H9 (cell line): Measurements from ENCODE around the gene SH3GL2. TPM values are rescaled to one million over a fixed set of nuclear protein-coding genes. Genes with fewer than 3 reads are reported as not detected.

Experiments
- DNase-seq: peaks from one replicate; pipeline ENCODE4 v3.0.0-alpha.2; 2017
- H2AFZ ChIP-seq: one replicate; pipeline ENCODE4 v1.6.1; 2013; ENCODE audit warnings: mild to moderate bottlenecking, low read length, control low read depth, moderate library complexity
- H2AK5ac ChIP-seq: 2 replicates; pipeline ENCODE4 v1.6.1; 2013; ENCODE audit warnings: low read length, control low read depth, mixed read lengths; ENCODE audit not compliant: insufficient read length
- H2BK120ac ChIP-seq: one replicate; pipeline ENCODE4 v1.6.1; 2013; ENCODE audit warnings: low read depth, mild to moderate bottlenecking, low read length, control low read depth, inconsistent platforms; ENCODE audit not compliant: poor library complexity, severe bottlenecking
- H2BK12ac ChIP-seq: 2 replicates; pipeline ENCODE4 v1.6.1; 2013; ENCODE audit warnings: low read length, control low read depth, mixed read lengths, low read depth; ENCODE audit not compliant: insufficient read length
- H2BK15ac ChIP-seq: 2 replicates; pipeline ENCODE4 v1.6.1; 2013; ENCODE audit warnings: low read depth, low read length, control low read depth
- H2BK20ac ChIP-seq: one replicate; pipeline ENCODE4 v1.6.1; 2013; ENCODE audit warnings: low read depth, mild to moderate bottlenecking, low read length, control low read depth, inconsistent platforms; ENCODE audit not compliant: poor library complexity, severe bottlenecking
- H2BK5ac ChIP-seq: 2 replicates; pipeline ENCODE4 v1.6.1; 2013; ENCODE audit warnings: low read length, control low read depth, mixed read lengths; ENCODE audit not compliant: insufficient read length
- H3K14ac ChIP-seq: 2 replicates; pipeline ENCODE4 v1.6.1; 2013; ENCODE audit warnings: low read length, control low read depth; ENCODE audit not compliant: insufficient read depth
- H3K18ac ChIP-seq: 2 replicates; pipeline ENCODE4 v1.6.1; 2013; ENCODE audit warnings: low read depth, mild to moderate bottlenecking, mixed read lengths, low read length, control low read depth; ENCODE audit not compliant: insufficient read length
- H3K23ac ChIP-seq: 2 replicates; pipeline ENCODE4 v1.6.1; 2013; ENCODE audit warnings: low read length, control low read depth, mixed read lengths, low read depth; ENCODE audit not compliant: insufficient read length
- H3K23me2 ChIP-seq: 2 replicates; pipeline ENCODE4 v1.6.1; 2013; ENCODE audit warnings: low read depth, mild to moderate bottlenecking, mixed read lengths, low read length, control low read depth; ENCODE audit not compliant: insufficient read length, poor library complexity, severe bottlenecking
- H3K27ac ChIP-seq: 2 replicates; pipeline ENCODE4 v1.5.1; 2013; ENCODE audit warnings: low read length, control low read depth, mixed read lengths, low read depth; ENCODE audit not compliant: insufficient read length
- H3K27me3 ChIP-seq: 2 replicates; pipeline ENCODE4 v1.6.1; 2013; ENCODE audit warnings: low read length, control low read depth, inconsistent platforms; ENCODE audit not compliant: insufficient read depth
- H3K4ac ChIP-seq: 2 replicates; pipeline ENCODE4 v1.6.1; 2013; ENCODE audit warnings: low read depth, mild to moderate bottlenecking, control low read depth, inconsistent platforms, low read length, moderate library complexity
- H3K4me1 ChIP-seq: 2 replicates; pipeline ENCODE4 v1.6.1; 2013; ENCODE audit warnings: low read length, control low read depth, inconsistent platforms; ENCODE audit not compliant: insufficient read depth
- H3K4me2 ChIP-seq: 2 replicates; pipeline ENCODE4 v1.6.1; 2013; ENCODE audit warnings: low read length, control low read depth, mixed read lengths; ENCODE audit not compliant: insufficient read length, insufficient read depth
- H3K56ac ChIP-seq: 2 replicates; pipeline ENCODE4 v1.6.1; 2013; ENCODE audit warnings: low read depth, mild to moderate bottlenecking, mixed read lengths, low read length, control low read depth; ENCODE audit not compliant: insufficient read length
- H3K79me1 ChIP-seq: 2 replicates; pipeline ENCODE4 v1.6.1; 2013; ENCODE audit warnings: low read depth, mild to moderate bottlenecking, moderate library complexity, low read length, control low read depth, inconsistent platforms; ENCODE audit not compliant: insufficient read depth, poor library complexity, severe bottlenecking
- H3K79me2 ChIP-seq: 2 replicates; pipeline ENCODE4 v1.6.1; 2013; ENCODE audit warnings: low read length, control low read depth, inconsistent platforms; ENCODE audit not compliant: insufficient read depth
- H3K9ac ChIP-seq: 2 replicates; pipeline ENCODE4 v1.6.1; 2013; ENCODE audit warnings: low read length, control low read depth, mixed read lengths; ENCODE audit not compliant: insufficient read length; ENCODE audit errors: extremely low read depth
- H3K9me3 ChIP-seq: one replicate; pipeline ENCODE4 v1.6.1; 2013; ENCODE audit warnings: low read depth, low read length, inconsistent platforms; ENCODE audit not compliant: control insufficient read depth
- H3T11ph ChIP-seq: one replicate; pipeline ENCODE4 v1.6.1; 2013; ENCODE audit warnings: mild to moderate bottlenecking, low read length, control low read depth, inconsistent platforms
- H4K20me1 ChIP-seq: one replicate; pipeline ENCODE4 v1.6.1; 2013; ENCODE audit not compliant: control insufficient read depth, insufficient read length, insufficient read depth
- H4K5ac ChIP-seq: 2 replicates; pipeline ENCODE4 v1.6.1; 2013; ENCODE audit warnings: low read depth, mild to moderate bottlenecking, mixed read lengths, low read length, control low read depth; ENCODE audit not compliant: insufficient read length
- H4K8ac ChIP-seq: replicated peaks from 2 replicates; pipeline ENCODE4 v1.6.1; 2013; ENCODE audit warnings: low read length, control low read depth, mixed read lengths, low read depth; ENCODE audit not compliant: insufficient read length
- H4K91ac ChIP-seq: 2 replicates; pipeline ENCODE4 v1.6.1; 2013; ENCODE audit warnings: low read depth, mild to moderate bottlenecking, moderate library complexity, mixed read lengths, low read length, control low read depth; ENCODE audit not compliant: insufficient read length
- H3K27ac Mint-ChIP-seq, 3 experiments: 2 replicates in 2 of 3; 3 replicates in 1 of 3; pipeline ENCODE4 v1.8.0; 2020 to 2021; ENCODE audit warnings: mixed read lengths in 3 of 3, mild to moderate bottlenecking in 1 of 3, moderate library complexity in 1 of 3
- H3K27me3 Mint-ChIP-seq: 2 replicates; pipeline ENCODE4 v1.8.0; 2021; ENCODE audit warnings: low read depth, mild to moderate bottlenecking, moderate library complexity, mixed read lengths
- H3K36me3 Mint-ChIP-seq, 3 experiments: 2 replicates in 2 of 3; 3 replicates in 1 of 3; pipeline ENCODE4 v1.8.0; 2020 to 2021; ENCODE audit warnings: low read depth in 3 of 3, mixed read lengths in 3 of 3; ENCODE audit not compliant: insufficient read depth in 1 of 3
- H3K4me1 Mint-ChIP-seq, 2 experiments: 2 replicates each; pipeline ENCODE4 v1.8.0; 2020; ENCODE audit warnings: mixed read lengths in 2 of 2
- H3K4me3 Mint-ChIP-seq, 2 experiments: 2 replicates in 1 of 2; 3 replicates in 1 of 2; pipeline ENCODE4 v1.8.0; 2020 to 2021; ENCODE audit warnings: mild to moderate bottlenecking in 2 of 2, mixed read lengths in 2 of 2, moderate library complexity in 1 of 2
- H3K9me3 Mint-ChIP-seq, 2 experiments: 2 replicates in 1 of 2; 3 replicates in 1 of 2; pipeline ENCODE4 v1.8.0; 2020; ENCODE audit warnings: mild to moderate bottlenecking in 2 of 2, mixed read lengths in 2 of 2, moderate library complexity in 1 of 2
- WGBS: extraction: QIAGEN DNeasy Blood & Tissue Kit; methylation state at CpG from one replicate; pipeline ENCODE4 v1.1.7; 2013; ENCODE audit warnings: missing lambda C conversion rate, low lambda C conversion rate, mixed read lengths; ENCODE audit not compliant: insufficient read length; ENCODE audit errors: extremely low coverage; 5-methylcytosine and 5-hydroxymethylcytosine counted together
- total RNA-seq: library from RNA; stranded (reverse); gene quantifications from 2 replicates; pipeline ENCODE4 v1.2.1, GENCODE V29; 2021
- TF ChIP-seq, protein P1 (sequence below): fragments of 200-600 bp; sonication (generic); conservative IDR thresholded peaks from 3 replicates; pipeline ENCODE4 v1.8.0; 2021; ENCODE audit warnings: antibody characterized with exemption, mild to moderate bottlenecking

The SH3GL2 gene
- total RNA-seq, 1 experiment from 2014 or later, result 6.5 TPM

DNA sequence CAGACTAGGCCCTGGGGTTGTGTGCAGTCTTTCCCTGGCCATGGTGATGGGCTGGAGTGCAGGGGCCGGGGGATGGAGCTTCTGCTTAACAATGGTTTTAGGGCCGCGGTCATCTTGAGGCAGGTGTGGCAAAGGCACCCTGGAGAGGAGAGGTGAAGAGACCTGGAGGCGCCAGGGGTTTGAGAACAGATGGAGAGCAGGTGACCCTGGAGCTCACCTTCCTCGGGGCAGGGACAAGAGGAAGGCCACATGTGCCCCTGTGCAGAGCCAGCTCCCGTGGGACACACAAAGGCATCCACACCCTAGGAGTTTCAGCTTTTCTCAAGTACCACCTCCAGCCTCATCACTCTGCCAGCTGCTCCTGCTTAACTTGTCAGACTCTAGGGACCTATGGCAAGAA, 46.4 kb upstream of the SH3GL2 start:
- H3K9me3 Mint-ChIP-seq, result no peaks in the 10 kb centered on the region
- H3K4me1 Mint-ChIP-seq, result peaks cover 4 to 12% of the 10 kb centered on the region in 2 experiments

More for the DNA sequence above, 46.4 kb upstream of the SH3GL2 start:
- no peak for DNase-seq
- no peak overlapping the region for H2BK15ac ChIP-seq
- H2AK5ac ChIP-seq, result no peak overlapping the region
- H3T11ph ChIP-seq, result no peak overlapping the region
- no peak overlapping the region for H3K9ac ChIP-seq
- peaks cover 3% of the 10 kb centered on the region; the same call in 1 of the 2 replicates for H3K27me3 Mint-ChIP-seq
- no peaks in the 10 kb centered on the region for H3K9me3 ChIP-seq
- no peak overlapping the region for H3K4me3 Mint-ChIP-seq
- no peak overlapping the region for H4K5ac ChIP-seq
- no peaks in the 10 kb centered on the region; a peak in 1 of 7 replicates for H3K36me3 Mint-ChIP-seq
- no peak overlapping the region for H3K23ac ChIP-seq
- no peak overlapping the region for H3K27ac Mint-ChIP-seq
- no peaks in the 10 kb centered on the region for H3K79me1 ChIP-seq
- H3K14ac ChIP-seq, result no peak overlapping the region
- no peak overlapping the region for H2BK20ac ChIP-seq
- WGBS, result no CpG with 5 or more reads among the region's 6 CpGs
- H3K4me2 ChIP-seq, result no peak overlapping the region
- no peaks in the 10 kb centered on the region for H3K4me1 ChIP-seq
- no peak overlapping the region for H4K91ac ChIP-seq
- no peak overlapping the region for H2BK120ac ChIP-seq
- no peak overlapping the region for H3K18ac ChIP-seq
- H2BK12ac ChIP-seq, result no peak overlapping the region
- no peak overlapping the region for H3K27ac ChIP-seq
- H2AFZ ChIP-seq, result no peak overlapping the region
- no peak overlapping the region for H4K8ac ChIP-seq
- no peaks in the 10 kb centered on the region for H3K27me3 ChIP-seq
- TF ChIP-seq, protein P1, sequence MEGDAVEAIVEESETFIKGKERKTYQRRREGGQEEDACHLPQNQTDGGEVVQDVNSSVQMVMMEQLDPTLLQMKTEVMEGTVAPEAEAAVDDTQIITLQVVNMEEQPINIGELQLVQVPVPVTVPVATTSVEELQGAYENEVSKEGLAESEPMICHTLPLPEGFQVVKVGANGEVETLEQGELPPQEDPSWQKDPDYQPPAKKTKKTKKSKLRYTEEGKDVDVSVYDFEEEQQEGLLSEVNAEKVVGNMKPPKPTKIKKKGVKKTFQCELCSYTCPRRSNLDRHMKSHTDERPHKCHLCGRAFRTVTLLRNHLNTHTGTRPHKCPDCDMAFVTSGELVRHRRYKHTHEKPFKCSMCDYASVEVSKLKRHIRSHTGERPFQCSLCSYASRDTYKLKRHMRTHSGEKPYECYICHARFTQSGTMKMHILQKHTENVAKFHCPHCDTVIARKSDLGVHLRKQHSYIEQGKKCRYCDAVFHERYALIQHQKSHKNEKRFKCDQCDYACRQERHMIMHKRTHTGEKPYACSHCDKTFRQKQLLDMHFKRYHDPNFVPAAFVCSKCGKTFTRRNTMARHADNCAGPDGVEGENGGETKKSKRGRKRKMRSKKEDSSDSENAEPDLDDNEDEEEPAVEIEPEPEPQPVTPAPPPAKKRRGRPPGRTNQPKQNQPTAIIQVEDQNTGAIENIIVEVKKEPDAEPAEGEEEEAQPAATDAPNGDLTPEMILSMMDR, result no peak
- no peaks in the 10 kb centered on the region for H4K20me1 ChIP-seq
- H3K4ac ChIP-seq, result no peak overlapping the region
- H3K23me2 ChIP-seq, result no peaks in the 10 kb centered on the region
- H3K56ac ChIP-seq, result no peak overlapping the region
- no peaks in the 10 kb centered on the region for H3K79me2 ChIP-seq
- no peak overlapping the region for H2BK5ac ChIP-seq
